ENCODE measurements around the gene ZNF555. TPM values are rescaled to one million over a fixed set of nuclear protein-coding genes. Genes with fewer than 3 reads are reported as not detected.

The ZNF555 gene
- total and polyA plus RNA-seq, 9 of the 15 experiments (the other 6 are each of a cell fraction or from before 2014, with no cell fraction given), result 2.0 to 6.7 (median 5.4) TPM

GRCh38 chr19:2900296-2901252 is 59.3 kb downstream of the ZNF555 start, which contains the start of gene ZNF57 (continued):
- no peak for TF ChIP-seq ZNF449 (CRISPR knock-in tag; IDR thresholded peaks at IDR 0.05)
- TF ChIP-seq TSC22D4 (tag; IDR thresholded peaks at IDR 0.05), result no peak
- 0 out of 2 replicates have a peak, but pooled peaks have one; percentile 23 for TF ChIP-seq CBX1 (IDR thresholded peaks at IDR 0.05; ENCODE audit: low read depth)
- no peak for TF ChIP-seq ZNF24 (IDR thresholded peaks at IDR 0.05)
- no peak for TF ChIP-seq MLX (CRISPR knock-in tag; conservative IDR thresholded peaks at IDR 0.05)
- TF ChIP-seq ZNF280B (CRISPR knock-in tag; IDR thresholded peaks at IDR 0.05), result no peak
- no peak for TF ChIP-seq POU5F1 (IDR thresholded peaks at IDR 0.05; ENCODE audit: borderline replicate concordance, low read depth, low read length, partially characterized antibody)
- TF ChIP-seq MXD1 (CRISPR knock-in tag; IDR thresholded peaks at IDR 0.05; ENCODE audit: borderline replicate concordance, poor library complexity, severe bottlenecking), result peak; percentile 24
- TF ChIP-seq CEBPZ (IDR thresholded peaks at IDR 0.05; ENCODE audit: borderline replicate concordance, low read depth, low read length), result no peak; the same call in 1 of the 2 replicates
- TF ChIP-seq ZNF316 (IDR thresholded peaks at IDR 0.05), result peak; percentile 60
- no peak for TF ChIP-seq CHCHD3 (CRISPR knock-in tag; IDR thresholded peaks at IDR 0.05)
- no peak for TF ChIP-seq ELF4 (CRISPR knock-in tag; IDR thresholded peaks at IDR 0.05)
- no peak for TF ChIP-seq ZNF408 (CRISPR knock-in tag; IDR thresholded peaks at IDR 0.05; ENCODE audit: low read depth)
- TF ChIP-seq SRF (CRISPR knock-in tag; IDR thresholded peaks at IDR 0.05), result no peak
- no peak for TF ChIP-seq HBP1 (CRISPR knock-in tag; IDR thresholded peaks at IDR 0.05)
- TF ChIP-seq CBX5 (IDR thresholded peaks at IDR 0.05; ENCODE audit: borderline replicate concordance, low read depth), result no peak
- no peak for TF ChIP-seq MED1 (CRISPR knock-in tag; IDR thresholded peaks at IDR 0.05; ENCODE audit: borderline replicate concordance)

Data from K562 (cell line).